Measurements from ENCODE around the gene MYO5B.

Gene MYO5B

GRCh38 chr18:49874238-49874637 lies 320.7 kb downstream of the MYO5B start:
- no peak for DNase-seq

- DNase-seq = no peak
These were observed 325.6 kb downstream of the MYO5B start for GRCh38 chr18:49869354-49869753.

GRCh38 chr18:49866680-49867079 lies 328.3 kb downstream of the MYO5B start:
- no peak for DNase-seq

- no peak for DNase-seq
These were observed 329.5 kb downstream of the MYO5B start for GRCh38 chr18:49865401-49865800.

- DNase-seq = no peak
These were observed 331.0 kb downstream of the MYO5B start for GRCh38 chr18:49863769-49864621.

- no peak for DNase-seq
These were observed 332.1 kb downstream of the MYO5B start for GRCh38 chr18:49862656-49863385.

- DNase-seq = no peak
These were observed 333.3 kb downstream of the MYO5B start for GRCh38 chr18:49861659-49862058.

- DNase-seq = no peak
These were observed 335.2 kb downstream of the MYO5B start for GRCh38 chr18:49859725-49860124.

GRCh38 chr18:49859021-49859359 lies 336.0 kb downstream of the MYO5B start:
- DNase-seq = no peak

- DNase-seq = peak; percentile 69
These were observed 336.5 kb downstream of the MYO5B start for GRCh38 chr18:49858309-49859020.

- DNase-seq = no peak
These were observed 337.2 kb downstream of the MYO5B start for GRCh38 chr18:49857708-49858107.

- DNase-seq = no peak
These were observed 338.5 kb downstream of the MYO5B start for GRCh38 chr18:49856496-49856895.

GRCh38 chr18:49855711-49856415 lies 339.1 kb downstream of the MYO5B start:
- DNase-seq = no peak

- no peak for DNase-seq
These were observed 340.3 kb downstream of the MYO5B start for GRCh38 chr18:49854681-49855080.

- no peak for DNase-seq
These were observed 341.5 kb downstream of the MYO5B start for GRCh38 chr18:49853436-49853835.

- no peak for DNase-seq
These were observed 341.9 kb downstream of the MYO5B start for GRCh38 chr18:49853011-49853410.

GRCh38 chr18:49851624-49852023 lies 343.3 kb downstream of the MYO5B start:
- no peak for DNase-seq

GRCh38 chr18:49850636-49851035 lies 344.3 kb downstream of the MYO5B start:
- DNase-seq = no peak

- peak; percentile 76 for DNase-seq
These were observed 345.4 kb downstream of the MYO5B start for GRCh38 chr18:49849331-49850217.

- DNase-seq = no peak
These were observed 346.8 kb downstream of the MYO5B start for GRCh38 chr18:49848115-49848514.

- DNase-seq = no peak
These were observed 347.4 kb downstream of the MYO5B start for GRCh38 chr18:49847524-49847923.

Data from fibroblast of upper back skin (primary cell).